Measurements from ENCODE around the gene LSM10.

- no peak for TF ChIP-seq CTCF (IDR thresholded peaks at IDR 0.05)
- no peak for TF ChIP-seq POLR2A (IDR thresholded peaks at IDR 0.05)
Observed at GRCh38 chr1:36433102-36433501, 35.4 kb upstream of the LSM10 start.
